NCI-H446 (cell line): ENCODE measurements around the gene CYP27C1.
"Not testable (repeated sequence)": the region's sequence is repeated elsewhere in the genome, so short reads cannot be mapped to it uniquely, and the experiment has no call there.

Source experiments
- DNase-seq, 2 experiments: peaks; one replicate each; lab custom pipeline; 2025; lab: John Stamatoyannopoulos, UW

Gene CYP27C1, protein sequence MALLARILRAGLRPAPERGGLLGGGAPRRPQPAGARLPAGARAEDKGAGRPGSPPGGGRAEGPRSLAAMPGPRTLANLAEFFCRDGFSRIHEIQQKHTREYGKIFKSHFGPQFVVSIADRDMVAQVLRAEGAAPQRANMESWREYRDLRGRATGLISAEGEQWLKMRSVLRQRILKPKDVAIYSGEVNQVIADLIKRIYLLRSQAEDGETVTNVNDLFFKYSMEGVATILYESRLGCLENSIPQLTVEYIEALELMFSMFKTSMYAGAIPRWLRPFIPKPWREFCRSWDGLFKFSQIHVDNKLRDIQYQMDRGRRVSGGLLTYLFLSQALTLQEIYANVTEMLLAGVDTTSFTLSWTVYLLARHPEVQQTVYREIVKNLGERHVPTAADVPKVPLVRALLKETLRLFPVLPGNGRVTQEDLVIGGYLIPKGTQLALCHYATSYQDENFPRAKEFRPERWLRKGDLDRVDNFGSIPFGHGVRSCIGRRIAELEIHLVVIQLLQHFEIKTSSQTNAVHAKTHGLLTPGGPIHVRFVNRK

GRCh38 chr2:127220102-127220767 is at the start of gene CYP27C1:
Gene CYP27C1, minus strand, starts transcription at chr2:127220299. Its CDS starts 29 bp downstream, at chr2:127220270.
- DNase-seq: no peak

DNA sequence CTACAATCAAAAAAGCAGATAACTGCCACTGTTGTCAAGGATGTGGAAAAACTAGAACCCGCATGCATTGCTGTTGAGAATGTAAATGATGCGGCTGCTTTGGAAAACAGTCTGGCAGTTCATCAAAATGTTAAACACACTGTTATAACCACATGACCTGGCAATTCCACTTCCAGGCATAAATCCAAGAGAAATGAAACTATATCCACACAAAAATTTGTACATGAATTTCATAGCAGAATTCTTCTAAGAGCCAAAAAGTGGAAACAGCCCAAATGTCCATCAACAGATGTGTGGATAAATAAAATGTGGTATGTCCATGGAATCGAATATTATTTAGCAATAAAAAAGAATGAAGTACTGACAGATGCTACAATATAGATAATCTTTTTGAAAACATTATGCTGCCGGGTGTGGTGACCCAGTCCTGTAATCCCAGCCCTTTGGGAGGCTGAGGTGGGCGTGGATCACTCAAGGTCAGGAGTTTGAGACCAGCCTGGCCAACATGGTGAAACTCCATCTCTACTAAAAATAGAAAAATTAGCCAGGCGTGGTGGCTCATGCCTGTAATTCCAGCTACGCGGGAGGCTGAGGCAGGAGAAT is 41.8 kb upstream of the CYP27C1 start:
- peak in 1 of 2 experiments; percentile 37 for DNase-seq

- no peak for DNase-seq
These were observed 39.3 kb upstream of the CYP27C1 start for GRCh38 chr2:127259355-127259754.

GRCh38 chr2:127256866-127257265 is 36.8 kb upstream of the CYP27C1 start:
- no peak for DNase-seq

GRCh38 chr2:127256381-127256780 is 36.3 kb upstream of the CYP27C1 start:
- no peak for DNase-seq

DNA sequence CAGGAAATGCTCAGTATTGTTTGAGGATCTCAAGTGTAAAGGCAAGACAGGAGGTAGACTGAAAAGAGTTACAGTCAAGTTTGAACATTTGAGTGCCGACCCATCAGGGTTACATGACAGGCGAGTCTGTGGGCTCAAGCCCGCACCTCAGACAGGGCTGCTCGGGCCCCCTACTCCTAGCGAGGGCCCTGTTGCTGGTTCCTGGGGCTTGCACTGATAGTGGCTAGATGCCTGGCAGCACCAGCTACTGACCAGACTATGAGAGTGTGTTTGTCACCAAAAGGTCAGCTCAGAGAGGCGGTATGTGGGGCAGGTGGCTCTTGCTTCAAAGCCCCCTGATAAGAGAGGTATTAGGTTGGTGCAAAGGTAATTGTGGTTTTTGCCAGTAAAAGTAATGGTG is 35.6 kb upstream of the CYP27C1 start:
- DNase-seq: no peak

- DNase-seq: no peak
These were observed 35.0 kb upstream of the CYP27C1 start for GRCh38 chr2:127255146-127255545.

- DNase-seq: no peak
These were observed 34.4 kb upstream of the CYP27C1 start for GRCh38 chr2:127254386-127254981.

GRCh38 chr2:127241184-127241583 is 21.1 kb upstream of the CYP27C1 start:
- not testable (repeated sequence) for DNase-seq

- no peak for DNase-seq
These were observed 19.3 kb upstream of the CYP27C1 start for GRCh38 chr2:127239395-127239794.

DNA sequence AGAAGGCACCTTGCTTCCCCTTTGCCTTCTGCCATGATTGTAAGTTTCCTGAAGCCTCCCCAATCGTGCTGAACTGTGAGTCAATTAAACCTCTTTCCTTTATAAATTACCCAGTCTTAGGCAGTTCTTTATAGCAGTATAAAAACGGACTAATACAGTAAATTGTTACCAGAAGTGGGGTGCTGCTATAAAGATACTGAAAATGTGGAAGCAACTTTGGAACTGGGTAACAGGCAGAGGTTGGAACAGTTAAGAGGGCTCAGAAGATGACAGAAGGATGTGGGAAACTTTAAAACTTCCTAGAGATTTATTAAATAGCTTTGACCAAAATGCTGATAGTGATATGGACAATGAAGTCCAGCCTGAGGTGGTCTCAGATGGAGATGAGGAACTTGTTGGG is 17.7 kb upstream of the CYP27C1 start:
- not testable (repeated sequence) for DNase-seq

DNA sequence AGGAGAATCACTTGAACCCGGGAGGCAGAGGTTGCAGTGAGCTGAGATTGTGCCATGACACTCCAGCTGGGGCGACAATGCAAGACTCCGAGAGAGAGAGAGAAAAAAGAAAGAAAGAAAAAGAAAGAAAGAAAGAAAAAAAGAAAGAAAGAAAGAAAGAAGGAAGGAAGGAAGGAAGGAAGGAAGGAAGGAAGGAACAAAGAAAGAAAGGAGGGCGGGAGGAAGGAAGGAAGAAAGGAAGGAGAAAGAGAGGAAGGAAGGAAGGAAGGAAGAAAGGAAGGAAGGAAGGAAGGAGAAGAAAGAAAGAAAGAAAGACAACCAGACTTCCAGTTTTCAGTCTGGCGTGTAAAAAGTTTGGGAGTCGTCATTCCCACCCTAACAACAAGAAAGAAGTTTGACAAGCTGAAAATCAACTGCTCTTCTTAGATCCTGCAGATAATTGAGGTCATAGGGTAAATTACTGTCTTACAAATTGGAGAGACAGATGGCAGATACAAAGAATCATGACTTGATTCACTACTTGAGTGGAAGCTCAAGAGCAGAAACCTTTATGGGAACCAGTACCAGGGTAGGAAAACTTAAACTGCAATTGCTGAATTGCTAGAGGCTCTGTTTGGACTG is 15.1 kb upstream of the CYP27C1 start:
- DNase-seq: no peak

DNA sequence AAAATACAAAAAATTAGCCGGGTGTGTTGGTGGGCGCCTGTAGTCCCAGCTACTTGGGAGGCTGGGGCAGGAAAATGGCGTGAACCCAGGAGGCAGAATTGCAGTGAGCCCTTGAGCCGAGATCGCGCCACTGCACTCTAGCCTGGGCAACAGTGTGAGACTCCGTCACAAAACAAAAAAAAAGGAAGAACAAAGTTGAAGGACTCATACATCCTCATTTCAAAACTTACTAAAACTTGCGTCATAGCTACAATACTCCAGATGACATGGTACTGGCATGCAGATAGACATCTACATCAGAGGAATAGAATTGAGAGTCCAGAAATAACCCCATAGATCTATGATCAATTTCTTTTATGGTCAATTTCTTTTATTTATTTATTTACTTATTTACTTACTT is 13.6 kb upstream of the CYP27C1 start:
- DNase-seq: no peak

- no peak for DNase-seq
These were observed 11.2 kb upstream of the CYP27C1 start for GRCh38 chr2:127231130-127231865.

- DNase-seq: no peak
These were observed 9.5 kb upstream of the CYP27C1 start for GRCh38 chr2:127229555-127229954.

GRCh38 chr2:127228102-127228501 is 8.0 kb upstream of the CYP27C1 start:
- peak in 1 of 2 experiments; percentile 6 for DNase-seq

DNA sequence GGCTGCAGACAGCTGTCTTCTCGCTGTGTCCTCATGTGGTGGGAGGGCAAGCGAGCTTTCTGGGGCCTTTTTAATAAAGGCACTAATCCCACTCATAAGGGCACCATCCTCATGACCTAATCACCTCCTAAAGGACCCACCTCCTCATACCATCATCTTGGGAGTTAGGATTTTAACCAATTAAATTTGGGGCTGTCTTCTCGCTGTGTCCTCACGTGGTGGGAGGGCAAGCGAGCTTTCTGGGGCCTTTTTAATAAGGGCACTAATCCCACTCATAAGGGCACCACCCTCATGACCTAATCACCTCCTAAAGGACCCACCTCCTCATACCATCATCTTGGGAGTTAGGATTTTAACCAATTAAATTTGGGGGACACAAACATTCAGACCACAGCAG is 7.2 kb upstream of the CYP27C1 start:
- not testable (repeated sequence) for DNase-seq

- peak in 1 of 2 experiments; percentile 9 for DNase-seq
These were observed 6.6 kb upstream of the CYP27C1 start for GRCh38 chr2:127226520-127227263.

- no peak for DNase-seq
These were observed 6.0 kb upstream of the CYP27C1 start for GRCh38 chr2:127226132-127226519.

- DNase-seq: no peak
These were observed 5.3 kb upstream of the CYP27C1 start for GRCh38 chr2:127225186-127225960.
